Lung (tissue), 12 donors: ENCODE measurements around the gene NAIF1. TPM values are rescaled to one million over a fixed set of nuclear protein-coding genes. Genes with fewer than 3 reads are reported as not detected.

Experiments used
- ATAC-seq: fragments of 200-7000 bp; cut with Tn5 transposase; one replicate; pipeline ENCODE4 v1.9.1; 2020; ENCODE audit warnings: moderate number of reproducible peaks; ENCODE audit not compliant: insufficient read depth, low FRiP score
- DNase-seq, 3 donors: peaks; one replicate each; pipeline ENCODE4 v3.0.0-alpha.2; 2013 to 2017
- H3K27ac ChIP-seq, 2 donors: one replicate each; pipeline ENCODE4 v1.5.1; 2013; ENCODE audit warnings: mild to moderate bottlenecking in 2 of 2, moderate library complexity in 2 of 2, control low read depth in 1 of 2, inconsistent platforms in 1 of 2, low read depth in 1 of 2, low read length in 1 of 2
- H3K27me3 ChIP-seq, 3 donors: one replicate each; pipeline ENCODE4 v1.5.1; 2013; ENCODE audit warnings: low read length in 2 of 3; ENCODE audit not compliant: control insufficient read depth in 3 of 3, insufficient read depth in 3 of 3
- H3K36me3 ChIP-seq, 4 donors: one replicate each; pipeline ENCODE4 v1.5.1; 2013; ENCODE audit warnings: low read length in 4 of 4, mild to moderate bottlenecking in 1 of 4, moderate library complexity in 1 of 4; ENCODE audit not compliant: control insufficient read depth in 4 of 4, insufficient read depth in 4 of 4
- H3K4me1 ChIP-seq, 5 donors: one replicate each; pipeline ENCODE4 v1.5.1; 2013; ENCODE audit warnings: low read length in 5 of 5, mild to moderate bottlenecking in 2 of 5, moderate library complexity in 1 of 5; ENCODE audit not compliant: control insufficient read depth in 5 of 5, insufficient read depth in 5 of 5
- H3K4me3 ChIP-seq: one replicate; pipeline ENCODE4 v1.5.1; 2013; ENCODE audit warnings: mild to moderate bottlenecking, control low read depth, moderate library complexity
- H3K9ac ChIP-seq, 2 donors: one replicate each; pipeline ENCODE4 v1.5.1; 2013; ENCODE audit warnings: low read length in 2 of 2, control low read depth in 1 of 2; ENCODE audit not compliant: insufficient read depth in 1 of 2
- H3K9me3 ChIP-seq, 4 donors: one replicate each; pipeline ENCODE4 v1.5.1; 2013; ENCODE audit warnings: low read length in 3 of 4, mild to moderate bottlenecking in 1 of 4, moderate library complexity in 1 of 4; ENCODE audit not compliant: control insufficient read depth in 4 of 4, insufficient read depth in 3 of 4
- CTCF ChIP-seq: IDR thresholded peaks from 2 replicates; pipeline ENCODE4 v1.5.1; 2012; ENCODE audit warnings: mild to moderate bottlenecking; ENCODE audit errors: control extremely low read depth, extremely low read depth
- WGBS, 2 donors: extraction: QIAGEN DNeasy Blood & Tissue Kit; methylation state at CpG; one replicate each; pipeline ENCODE4 v1.1.7; 2013; 5-methylcytosine and 5-hydroxymethylcytosine counted together
- polyA plus RNA-seq, 2 donors: library from polyadenylated mRNA; stranded (reverse); fragments of 200-250 nt; gene quantifications; one replicate each; pipeline ENCODE4 v1.2.1, GENCODE V29; 2013
- total RNA-seq, 2 donors: library from RNA; depleted of rRNA in 1 of 2; stranded (reverse); fragments of >200 nt in 1 of 2; gene quantifications; one replicate each; pipeline ENCODE4 v1.2.1, GENCODE V29; 2014 to 2021
- donor health status: control.
- donor health status: control.
- donor health status: Bipolar disorder and iron deficiency.
- donor health status: healthy.
- donor health status: DM: yes; HTN: yes; CAD: no.

The NAIF1 gene
- total and polyA plus RNA-seq, 4 donors, result 7.2 to 9.4 (median 8.8) TPM

GRCh38 chr9:128106940-128107467, 39.9 kb upstream of the NAIF1 start:
- Histone ChIP-seq H3K9me3 (no peaks in the 10 kb centered on the region), H3K36me3 (peaks cover 17 to 59% (median 41%) of the 10 kb centered on the region in 4 donors), H3K4me1 (peaks cover 0 to 12% (median 0%) of the 10 kb centered on the region in 5 donors), H3K9ac (no peak overlapping the region), H3K27ac (no peak overlapping the region), H3K27me3 (no peaks in the 10 kb centered on the region), H3K4me3 (no peak overlapping the region)
- 97 to 99% methylated on average over 23 of the region's 23 CpGs for WGBS, 2 donors
- no peak for DNase-seq
- no peak for ATAC-seq
- no peak for TF ChIP-seq CTCF

GRCh38 chr9:128106181-128106939, 39.2 kb upstream of the NAIF1 start:
- no peak for DNase-seq
- H3K4me3 ChIP-seq, result no peak overlapping the region
- TF ChIP-seq CTCF, result no peak
- no peak for ATAC-seq
- no peak overlapping the region for H3K9ac ChIP-seq
- H3K27me3 ChIP-seq, result no peaks in the 10 kb centered on the region
- peaks cover 17 to 65% (median 44%) of the 10 kb centered on the region in 4 donors for H3K36me3 ChIP-seq
- peaks cover 0 to 12% (median 0%) of the 10 kb centered on the region in 5 donors for H3K4me1 ChIP-seq
- H3K27ac ChIP-seq, result no peak overlapping the region
- no peaks in the 10 kb centered on the region for H3K9me3 ChIP-seq
- WGBS, 2 donors, result 94 to 95% methylated on average over 23 of the region's 23 CpGs

GRCh38 chr9:128105538-128106175, 38.5 kb upstream of the NAIF1 start:
- Histone ChIP-seq H3K27ac (no peak overlapping the region), H3K9me3 (no peaks in the 10 kb centered on the region), H3K9ac (no peak overlapping the region), H3K4me3 (no peak overlapping the region), H3K36me3 (peaks cover 17 to 71% (median 46%) of the 10 kb centered on the region in 4 donors), H3K27me3 (no peaks in the 10 kb centered on the region), H3K4me1 (peaks cover 0 to 17% (median 5%) of the 10 kb centered on the region in 5 donors)
- TF ChIP-seq CTCF, result no peak
- no peak for ATAC-seq
- WGBS, 2 donors, result 91 to 95% methylated on average over 21 of the region's 21 CpGs
- DNase-seq, result no peak
